Smooth muscle cell (in vitro differentiated cells): ENCODE measurements around the gene TOMM22. TPM values are rescaled to one million over a fixed set of nuclear protein-coding genes. Genes with fewer than 3 reads are reported as not detected.

Experiments
- DNase-seq: peaks from one replicate; lab custom pipeline; 2025; ENCODE audit not compliant: unreplicated experiment; lab: John Stamatoyannopoulos, UW
- H2AFZ ChIP-seq: fragments of 200-600 bp; sonication (generic); 2 replicates; pipeline ENCODE4 v1.6.0; 2016; ENCODE audit warnings: antibody characterized with exemption, low read depth, mild to moderate bottlenecking
- H3F3A ChIP-seq: fragments of 200-600 bp; sonication (generic); 2 replicates; pipeline ENCODE4 v1.6.0; 2017; ENCODE audit warnings: antibody characterized with exemption, low read depth
- H3K27ac ChIP-seq: fragments of 200-600 bp; sonication (generic); 2 replicates; pipeline ENCODE4 v1.5.1; 2016; ENCODE audit warnings: low read depth, mild to moderate bottlenecking
- H3K27me3 ChIP-seq: fragments of 200-600 bp; sonication (generic); 2 replicates; pipeline ENCODE4 v1.6.1; 2016; ENCODE audit warnings: low read depth, mild to moderate bottlenecking
- H3K36me3 ChIP-seq: fragments of 200-600 bp; sonication (generic); 2 replicates; pipeline ENCODE4 v1.5.1; 2016; ENCODE audit warnings: low read depth
- H3K4me1 ChIP-seq: fragments of 200-600 bp; sonication (generic); 2 replicates; pipeline ENCODE4 v1.5.1; 2016; ENCODE audit warnings: low read depth
- H3K4me2 ChIP-seq: fragments of 200-600 bp; sonication (generic); 2 replicates; pipeline ENCODE4 v1.6.0; 2016; ENCODE audit warnings: mild to moderate bottlenecking
- H3K4me3 ChIP-seq: fragments of 200-600 bp; sonication (generic); 2 replicates; pipeline ENCODE4 v1.5.1; 2016; ENCODE audit warnings: mild to moderate bottlenecking
- H3K79me2 ChIP-seq: fragments of 200-600 bp; sonication (generic); 2 replicates; pipeline ENCODE4 v1.6.0; 2016; ENCODE audit warnings: low read depth, mild to moderate bottlenecking
- H3K9ac ChIP-seq: fragments of 200-600 bp; sonication (generic); 2 replicates; pipeline ENCODE4 v1.6.0; 2016; ENCODE audit warnings: low read depth
- H3K9me3 ChIP-seq: fragments of 200-600 bp; sonication (generic); replicated peaks from 2 replicates; pipeline ENCODE4 v1.5.1; 2016; ENCODE audit warnings: low read depth
- H4K20me1 ChIP-seq: fragments of 200-600 bp; sonication (generic); 2 replicates; pipeline ENCODE4 v1.6.0; 2016; ENCODE audit warnings: low read depth
- CTCF ChIP-seq: fragments of 200-600 bp; sonication (generic); IDR thresholded peaks from 2 replicates; pipeline ENCODE4 v1.5.1; 2017; ENCODE audit warnings: borderline replicate concordance, mild to moderate bottlenecking, antibody characterized with exemption; ENCODE audit not compliant: insufficient read depth, poor library complexity, severe bottlenecking
- WGBS: methylation state at CpG from one replicate; pipeline ENCODE4 v1.1.7; 2016; ENCODE audit warnings: low lambda C conversion rate; 5-methylcytosine and 5-hydroxymethylcytosine counted together
- polyA plus RNA-seq: library from polyadenylated mRNA; unstranded; fragments of >200 nt; fragmentation: Nextera tagmentation; extraction: Ambion mirVana; gene quantifications from 2 replicates; pipeline ENCODE4 v1.2.1, GENCODE V29; 2016
- total RNA-seq: library from RNA; depleted of rRNA; stranded (reverse); fragments of >200 nt; gene quantifications from 2 replicates; pipeline ENCODE4 v1.2.3, GENCODE V29; 2014

TOMM22 gene
- total and polyA plus RNA-seq, 2 experiments from 2014 or later = 63.3 to 64.7 TPM

- Histone ChIP-seq H2AFZ (no peak overlapping the region), H3K4me3 (no peak overlapping the region), H4K20me1 (peaks cover 90% of the 10 kb centered on the region), H3K4me1 (peaks cover 13% of the 10 kb centered on the region), H3K27me3 (no peaks in the 10 kb centered on the region), H3K27ac (no peak overlapping the region), H3K79me2 (peaks cover 45% of the 10 kb centered on the region), H3K4me2 (no peak overlapping the region), H3K9me3 (no peaks in the 10 kb centered on the region), H3F3A (peaks cover 15% of the 10 kb centered on the region), H3K9ac (no peak overlapping the region), H3K36me3 (no peaks in the 10 kb centered on the region)
- no peak for TF ChIP-seq CTCF
- DNase-seq = no peak
- 99% methylated on average over 9 of the region's 9 CpGs for WGBS
Observed at GRCh38 chr22:38715176-38715764, 33.5 kb downstream of the TOMM22 start.

DNA sequence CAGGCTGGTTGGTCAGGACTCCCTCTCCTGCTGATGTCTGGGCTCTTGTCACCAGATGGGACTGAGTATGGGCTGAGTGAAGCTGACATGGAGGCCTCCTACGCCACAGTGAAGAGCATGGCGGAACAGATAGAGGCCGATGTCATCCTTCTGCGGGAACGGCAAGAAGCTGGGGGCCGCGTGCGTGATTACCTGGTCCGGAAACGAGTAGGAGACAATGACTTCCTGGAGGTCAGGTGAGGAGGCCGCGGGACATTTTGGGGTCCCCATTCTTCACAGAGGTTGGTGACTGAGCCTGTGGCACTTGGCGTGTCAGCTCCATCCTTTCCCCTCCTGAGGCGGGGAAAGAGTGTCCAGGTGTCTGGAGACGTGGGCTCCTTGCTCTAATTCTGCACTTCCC, 34.1 kb downstream of the TOMM22 start:
- 95% methylated on average over 15 of the region's 15 CpGs for WGBS
- Histone ChIP-seq H3K4me3 (no peak overlapping the region), H2AFZ (no peak overlapping the region), H3K27ac (no peak overlapping the region), H3K9ac (no peak overlapping the region), H3K9me3 (no peaks in the 10 kb centered on the region), H3K36me3 (no peaks in the 10 kb centered on the region), H3K4me1 (peaks cover 13% of the 10 kb centered on the region), H4K20me1 (peaks cover 88% of the 10 kb centered on the region), H3K27me3 (no peaks in the 10 kb centered on the region), H3K4me2 (no peak overlapping the region), H3K79me2 (peaks cover 40% of the 10 kb centered on the region), H3F3A (peaks cover 15% of the 10 kb centered on the region)
- DNase-seq = no peak
- no peak for TF ChIP-seq CTCF

DNA sequence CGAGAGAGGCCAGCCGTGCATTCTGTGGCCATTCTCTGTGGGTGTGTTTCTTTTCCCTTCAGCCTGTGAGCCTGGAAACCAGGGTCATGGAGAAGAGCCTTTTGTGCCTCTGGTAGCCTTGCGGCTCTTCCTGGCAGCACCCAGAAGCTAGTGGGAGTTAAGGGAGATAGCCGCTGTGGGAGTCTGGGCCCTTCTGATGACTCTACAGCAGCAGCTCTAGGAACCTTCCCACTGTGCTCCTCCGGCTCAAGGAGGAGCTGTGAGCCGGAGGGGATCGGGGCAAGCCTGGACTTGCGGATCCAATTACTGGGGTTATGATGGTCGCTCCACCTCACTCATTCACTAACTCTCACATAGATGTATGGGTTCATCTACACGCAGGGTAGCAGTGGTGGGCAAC, 34.5 kb downstream of the TOMM22 start:
- Histone ChIP-seq H3K79me2 (peaks cover 35% of the 10 kb centered on the region), H3K27me3 (no peaks in the 10 kb centered on the region), H3K27ac (no peak overlapping the region), H4K20me1 (peaks cover 86% of the 10 kb centered on the region), H3K36me3 (no peaks in the 10 kb centered on the region), H2AFZ (no peak overlapping the region), H3K9ac (no peak overlapping the region), H3K4me2 (no peak overlapping the region), H3K4me3 (no peak overlapping the region), H3K9me3 (no peaks in the 10 kb centered on the region), H3K4me1 (peaks cover 13% of the 10 kb centered on the region), H3F3A (peaks cover 15% of the 10 kb centered on the region)
- 95% methylated on average over 10 of the region's 10 CpGs for WGBS
- no peak for DNase-seq
- no peak for TF ChIP-seq CTCF

DNA sequence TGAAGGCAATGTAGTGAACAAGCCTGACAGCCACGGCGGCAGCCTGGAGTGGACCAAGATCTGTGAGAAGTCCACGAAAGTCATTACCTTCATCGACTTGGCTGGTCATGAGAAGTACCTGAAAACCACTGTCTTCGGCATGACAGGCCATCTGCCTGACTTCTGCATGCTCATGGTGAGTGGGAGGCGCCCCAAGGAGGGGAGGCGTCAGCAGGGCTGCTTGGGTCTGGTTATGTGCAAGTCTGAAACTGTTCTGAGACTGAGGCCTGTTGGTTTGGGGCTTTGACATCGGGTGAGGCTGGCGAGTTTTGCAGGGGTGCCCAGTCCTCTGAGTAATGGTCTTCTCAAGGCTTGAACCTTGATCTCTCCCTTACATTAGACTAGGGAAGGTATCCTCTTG, 35.1 kb downstream of the TOMM22 start:
- Histone ChIP-seq H3K27ac (no peak overlapping the region), H4K20me1 (peaks cover 85% of the 10 kb centered on the region), H3K9me3 (no peaks in the 10 kb centered on the region), H3K36me3 (no peaks in the 10 kb centered on the region), H3K27me3 (no peaks in the 10 kb centered on the region), H2AFZ (no peak overlapping the region), H3K4me3 (no peak overlapping the region), H3F3A (peaks cover 15% of the 10 kb centered on the region), H3K79me2 (peaks cover 30% of the 10 kb centered on the region), H3K9ac (no peak overlapping the region), H3K4me1 (peaks cover 12% of the 10 kb centered on the region), H3K4me2 (no peak overlapping the region)
- WGBS = 93% methylated on average over 9 of the region's 9 CpGs
- TF ChIP-seq CTCF = no peak
- no peak for DNase-seq
